NCI-H2171 treated with DMSO at 0.1 percent for 48 hours (cell line): ENCODE measurements around the gene IL37.
A peak's percentile ranks its signal among the peaks of the same experiment; 100 is the strongest.
"Not testable (repeated sequence)": the region's sequence is repeated elsewhere in the genome, so short reads cannot be mapped to it uniquely, and the experiment has no call there.

Experiments used
- DNase-seq: peaks from one replicate; lab custom pipeline; 2025; lab: John Stamatoyannopoulos, UW

IL37 gene

GRCh38 chr2:112889976-112890375 lies 21.0 kb upstream of the IL37 start:
- DNase-seq: peak; percentile 95

- DNase-seq: peak; percentile 75
These were observed 19.6 kb upstream of the IL37 start for GRCh38 chr2:112891385-112891831.

DNA sequence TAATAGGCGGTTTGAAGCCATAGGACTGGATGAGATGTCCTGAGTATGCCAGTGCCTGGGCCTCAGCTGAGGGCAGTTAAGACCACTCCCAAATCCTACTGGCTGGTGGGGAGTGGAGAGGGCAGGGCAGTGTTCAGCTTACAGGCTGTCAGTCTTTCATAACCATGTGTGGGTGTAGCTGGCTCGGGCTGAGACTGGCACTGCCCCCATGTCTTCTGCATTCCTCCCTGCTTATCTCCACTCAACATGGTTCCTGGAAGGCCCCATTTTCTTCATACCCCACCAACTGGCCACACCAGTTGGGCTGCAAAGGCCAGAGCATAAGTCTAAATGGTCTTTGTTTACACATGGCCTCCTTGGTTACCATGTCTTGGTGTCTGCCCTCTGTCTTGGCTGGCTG lies 17.2 kb upstream of the IL37 start:
- DNase-seq: no peak

DNA sequence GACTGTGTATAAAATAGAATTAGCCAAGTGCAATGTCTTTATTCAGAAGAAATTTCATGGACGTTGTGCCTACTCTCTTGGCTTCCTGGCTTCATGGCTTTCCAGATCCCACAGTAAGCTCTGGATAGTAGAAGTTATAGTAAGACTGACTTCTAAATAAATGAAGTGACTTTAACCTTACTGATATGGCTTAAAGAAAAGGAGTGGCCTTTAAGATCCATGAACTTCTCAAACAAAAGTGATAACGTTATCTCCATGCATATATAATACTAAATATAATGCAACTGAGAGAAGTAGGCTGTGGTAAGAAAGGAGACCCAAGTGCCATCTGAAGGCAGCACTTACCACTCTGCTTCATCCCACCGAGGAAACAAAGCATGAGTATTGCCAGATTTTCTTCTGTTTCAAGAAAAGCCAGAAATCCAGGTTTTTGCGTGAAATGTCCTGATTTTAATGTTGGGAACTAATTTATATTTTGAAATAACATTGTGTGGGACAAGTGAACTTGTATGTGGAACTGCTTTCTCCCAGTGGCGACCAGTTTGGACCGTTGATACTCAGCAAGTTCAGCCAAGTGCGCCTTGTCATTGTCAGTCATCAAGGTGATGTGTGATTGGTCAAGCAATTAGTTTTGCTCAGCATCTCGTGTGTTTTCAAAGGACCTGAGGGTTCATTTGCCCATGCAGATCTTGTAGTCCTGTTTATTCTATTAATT lies 13.9 kb upstream of the IL37 start:
- DNase-seq: no peak

DNA sequence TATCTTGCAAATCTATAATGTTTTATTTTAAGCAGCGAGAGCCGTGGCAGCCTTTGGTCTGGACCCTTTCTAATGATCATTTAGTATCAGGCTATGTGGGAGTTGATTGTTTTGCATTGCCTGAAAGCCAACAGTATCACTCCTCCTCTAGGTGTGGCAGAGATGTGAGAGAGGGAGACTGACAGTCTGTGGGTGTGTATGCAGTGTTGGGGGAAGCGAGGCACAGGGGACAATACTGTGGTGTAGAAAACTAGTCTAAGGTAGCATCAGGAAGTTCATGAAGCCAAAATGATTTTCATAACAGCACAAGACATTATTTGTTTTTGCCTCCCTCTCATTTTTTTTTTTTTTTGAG lies 13.4 kb upstream of the IL37 start:
- no peak for DNase-seq

DNA sequence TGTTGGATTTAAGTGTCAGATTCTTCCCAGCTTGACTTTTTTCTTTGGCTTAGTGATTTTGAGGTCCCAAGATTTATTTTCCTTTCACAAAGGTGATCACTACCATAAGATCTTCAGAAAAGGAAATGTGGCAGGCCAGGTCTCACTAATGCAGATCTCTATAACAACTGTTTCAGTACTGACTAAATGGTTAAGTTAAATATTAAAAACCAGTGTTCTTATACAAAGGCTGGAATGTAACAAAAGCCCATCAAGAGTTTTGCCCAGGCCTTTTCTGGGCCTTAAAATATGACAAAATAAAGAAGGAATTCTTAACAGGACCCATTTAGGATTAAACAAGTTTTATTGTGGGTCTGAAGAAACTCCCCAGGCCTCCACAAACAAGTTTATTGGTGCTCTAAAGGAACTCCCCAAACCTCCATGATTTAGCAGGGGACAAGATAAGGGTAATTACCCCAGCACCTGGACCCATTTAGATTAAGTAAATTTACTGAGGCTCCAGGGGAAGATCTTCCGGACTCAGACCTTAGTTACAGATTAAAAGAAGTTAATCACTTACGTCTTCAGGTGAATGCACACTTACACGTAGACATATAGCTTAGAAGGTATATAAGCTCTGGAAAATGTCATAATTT lies 9.4 kb upstream of the IL37 start:
- DNase-seq: not testable (repeated sequence)

DNA sequence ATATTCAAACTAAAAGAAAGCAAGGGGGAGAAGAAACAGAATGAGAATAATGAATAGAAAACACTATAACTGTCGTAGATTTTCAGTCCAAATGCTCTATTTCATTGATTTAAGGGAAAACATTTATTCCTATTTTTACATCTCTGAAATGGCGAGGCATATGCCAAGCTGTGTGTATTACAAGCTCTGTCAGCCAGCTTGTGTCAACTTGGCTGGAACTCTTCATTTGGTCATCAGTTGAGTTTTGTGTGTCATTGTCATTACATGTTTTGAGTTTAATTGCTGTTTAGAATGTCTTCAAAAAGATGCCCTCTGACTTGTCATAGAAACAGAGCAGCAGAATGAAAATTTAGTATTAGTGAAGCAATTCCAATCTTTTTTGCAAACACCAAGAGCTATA lies 8.1 kb upstream of the IL37 start:
- DNase-seq: no peak

- no peak for DNase-seq
These were observed 6.1 kb upstream of the IL37 start for GRCh38 chr2:112904883-112905282.

DNA sequence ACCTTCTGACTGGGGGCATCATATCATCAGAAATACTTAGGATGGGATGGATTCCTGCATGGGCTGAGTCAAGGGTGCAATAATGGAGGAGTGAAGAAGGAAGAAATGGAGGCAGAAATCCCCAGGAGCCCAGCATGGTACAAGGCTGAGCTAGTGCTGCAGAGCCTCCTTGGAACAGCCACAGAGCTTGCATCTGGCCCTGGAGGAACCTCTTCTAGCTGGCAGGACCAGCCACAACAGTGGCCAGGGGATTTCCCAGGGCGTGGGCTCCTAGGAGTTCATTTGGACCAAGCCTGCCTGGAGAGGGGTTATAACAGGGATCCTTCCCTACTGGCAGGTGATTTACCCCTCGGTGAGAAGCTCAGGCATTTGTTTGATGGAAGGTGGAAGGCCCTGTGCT lies 4.7 kb upstream of the IL37 start:
- DNase-seq: no peak

DNA sequence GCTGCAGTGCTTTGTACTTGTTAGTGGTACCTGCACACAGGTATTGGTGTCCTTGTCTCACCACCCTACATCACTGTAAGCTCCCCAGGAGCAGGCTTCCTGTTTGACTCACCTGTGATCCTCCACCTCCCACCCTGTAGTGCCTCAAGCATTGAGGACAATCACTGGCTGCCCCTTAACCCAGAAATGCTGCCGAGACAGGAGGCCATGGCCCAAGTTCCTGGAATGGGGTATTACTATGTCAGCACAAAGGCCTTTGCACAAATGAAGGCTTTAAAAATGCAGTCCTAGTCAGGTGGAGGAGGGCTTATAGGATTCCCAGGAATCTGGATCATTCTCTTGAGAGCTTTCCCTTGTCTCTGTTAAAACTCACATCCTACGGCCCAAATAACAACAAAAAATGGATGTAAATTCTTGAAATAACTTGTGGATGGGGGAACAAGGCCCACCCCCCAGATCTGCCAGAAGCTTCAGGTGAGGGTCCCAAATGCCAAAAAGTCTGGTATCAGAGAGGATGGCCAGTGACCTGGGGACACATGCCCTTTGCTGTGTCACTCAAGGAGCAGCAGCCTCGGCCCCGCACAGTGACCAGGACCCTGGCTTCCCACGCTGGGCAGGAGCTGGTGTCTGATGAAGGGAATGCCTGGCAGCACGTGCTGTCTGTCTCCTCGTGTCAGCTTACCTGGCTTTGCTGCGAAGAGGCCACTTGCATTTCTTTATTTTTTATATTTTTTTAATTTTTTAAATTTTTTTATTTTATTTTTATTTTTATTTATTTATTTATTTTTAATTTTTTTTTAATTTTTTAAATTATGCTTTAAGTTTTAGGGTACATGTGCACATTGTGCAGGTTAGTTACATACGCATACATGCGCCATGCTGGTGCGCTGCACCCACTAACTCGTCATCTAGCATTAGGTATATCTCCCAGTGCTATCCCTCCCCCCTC lies 3.7 kb upstream of the IL37 start:
- no peak for DNase-seq

DNA sequence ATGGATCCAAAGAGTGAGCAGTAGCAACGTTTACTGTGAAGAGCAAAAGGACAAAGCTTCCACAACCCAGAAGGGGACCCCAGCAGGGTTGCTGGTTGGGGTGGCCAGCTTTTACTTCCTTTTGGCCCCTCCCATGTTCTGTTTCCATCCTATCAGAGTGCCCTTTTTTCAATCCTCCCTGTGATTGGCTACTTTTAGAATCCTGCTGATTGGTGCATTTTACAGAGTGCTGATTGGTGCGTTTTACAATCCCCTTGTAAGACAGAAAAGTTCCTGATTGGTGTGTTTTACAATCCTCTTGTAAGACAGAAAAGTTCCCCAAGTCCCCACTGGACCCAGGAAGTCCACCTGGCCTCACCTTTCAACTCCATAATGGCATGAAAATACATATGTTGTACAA lies 2.4 kb upstream of the IL37 start:
- not testable (repeated sequence) for DNase-seq

GRCh38 chr2:112910219-112910618 lies 746 bp upstream of the IL37 start:
- no peak for DNase-seq

DNA sequence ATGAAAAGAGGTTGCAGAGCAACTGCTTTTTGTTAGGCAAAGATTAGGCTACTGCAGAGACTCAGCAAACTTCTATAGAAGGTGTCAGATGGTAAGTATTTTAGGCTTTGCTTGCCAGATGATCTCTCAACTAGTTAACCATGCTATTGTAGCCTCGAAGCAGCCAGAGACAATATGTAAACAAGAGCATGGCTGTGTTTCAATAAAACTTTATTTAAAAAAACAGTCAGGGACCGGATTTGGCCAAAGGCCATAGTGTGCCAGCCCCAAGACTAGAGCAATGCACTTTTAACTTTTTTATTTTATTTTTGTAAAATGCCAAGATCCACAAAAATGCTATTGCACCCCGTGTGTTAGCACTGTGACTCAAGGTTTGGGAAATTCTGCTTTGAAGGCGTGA lies 1.4 kb downstream of the IL37 start:
- DNase-seq: no peak

GRCh38 chr2:112915300-112916144 lies 4.6 kb downstream of the IL37 start:
- no peak for DNase-seq

GRCh38 chr2:112916145-112916571 lies 5.2 kb downstream of the IL37 start:
- no peak for DNase-seq

DNA sequence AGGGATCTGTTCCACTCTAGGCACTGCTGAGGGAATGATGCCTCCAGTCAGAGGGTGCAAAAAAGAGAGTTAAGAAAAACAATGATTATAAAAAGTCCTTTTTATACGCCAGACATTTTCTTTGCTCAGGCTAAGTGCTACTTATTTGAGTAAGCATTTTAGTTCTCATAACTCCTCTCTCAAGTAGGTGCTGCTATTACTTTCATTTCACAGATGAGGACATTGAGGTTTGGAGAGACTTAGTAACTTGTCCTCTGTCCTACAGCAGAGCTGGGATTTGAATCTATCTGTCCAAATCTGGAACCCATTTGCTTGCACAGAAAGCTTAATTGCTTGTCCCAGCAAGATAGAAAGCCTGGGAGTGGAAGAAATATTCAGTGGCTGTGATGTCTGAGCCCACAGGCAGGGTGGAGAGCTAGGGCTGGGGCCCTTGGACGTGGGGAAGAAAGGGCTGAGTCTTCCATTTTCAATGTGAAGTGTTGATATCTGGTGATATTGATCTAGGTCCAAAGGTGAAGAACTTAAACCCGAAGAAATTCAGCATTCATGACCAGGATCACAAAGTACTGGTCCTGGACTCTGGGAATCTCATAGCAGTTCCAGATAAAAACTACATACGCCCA lies 5.8 kb downstream of the IL37 start:
- no peak for DNase-seq

DNA sequence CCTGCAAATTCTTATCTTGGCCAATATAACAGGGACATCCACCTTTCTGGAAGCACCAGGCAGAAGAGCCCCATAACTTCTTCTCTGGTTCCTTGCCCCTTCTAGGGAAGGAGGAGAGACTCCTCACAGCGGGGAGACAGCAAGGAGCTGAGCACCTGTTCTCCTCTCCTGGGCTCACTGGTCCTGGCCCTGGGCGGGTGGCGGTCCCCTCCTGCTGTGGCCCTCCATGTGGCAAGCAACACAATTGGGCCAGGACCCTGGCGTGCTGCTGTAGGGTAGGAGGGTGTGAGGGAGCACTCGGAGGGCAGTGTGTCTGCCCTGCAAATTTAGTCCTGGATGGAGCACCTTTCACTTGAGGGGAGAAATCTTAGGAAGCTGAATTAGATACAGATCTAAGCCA lies 6.9 kb downstream of the IL37 start:
- no peak for DNase-seq

- no peak for DNase-seq
These were observed 7.3 kb downstream of the IL37 start for GRCh38 chr2:112918256-112918655.

DNA sequence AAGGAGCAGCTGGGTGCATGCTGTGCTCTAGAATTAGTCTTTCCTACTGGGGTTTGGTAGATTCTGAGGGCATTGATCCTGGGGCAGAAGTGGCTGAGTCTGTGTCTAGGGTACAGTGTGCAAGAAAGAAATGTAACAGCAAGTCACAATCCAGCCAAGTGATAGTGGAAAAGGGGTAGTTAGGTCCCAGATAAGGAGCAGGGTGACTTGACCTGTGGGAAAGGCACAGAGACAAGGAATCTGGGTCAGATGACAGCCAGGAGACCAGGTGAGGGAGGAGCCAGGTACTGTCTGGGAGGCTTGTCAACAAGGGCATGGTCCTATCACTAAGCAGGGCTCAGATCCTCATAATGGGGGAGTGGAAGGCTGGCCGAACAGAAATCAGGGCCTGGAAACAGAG lies 8.1 kb downstream of the IL37 start:
- no peak for DNase-seq

DNA sequence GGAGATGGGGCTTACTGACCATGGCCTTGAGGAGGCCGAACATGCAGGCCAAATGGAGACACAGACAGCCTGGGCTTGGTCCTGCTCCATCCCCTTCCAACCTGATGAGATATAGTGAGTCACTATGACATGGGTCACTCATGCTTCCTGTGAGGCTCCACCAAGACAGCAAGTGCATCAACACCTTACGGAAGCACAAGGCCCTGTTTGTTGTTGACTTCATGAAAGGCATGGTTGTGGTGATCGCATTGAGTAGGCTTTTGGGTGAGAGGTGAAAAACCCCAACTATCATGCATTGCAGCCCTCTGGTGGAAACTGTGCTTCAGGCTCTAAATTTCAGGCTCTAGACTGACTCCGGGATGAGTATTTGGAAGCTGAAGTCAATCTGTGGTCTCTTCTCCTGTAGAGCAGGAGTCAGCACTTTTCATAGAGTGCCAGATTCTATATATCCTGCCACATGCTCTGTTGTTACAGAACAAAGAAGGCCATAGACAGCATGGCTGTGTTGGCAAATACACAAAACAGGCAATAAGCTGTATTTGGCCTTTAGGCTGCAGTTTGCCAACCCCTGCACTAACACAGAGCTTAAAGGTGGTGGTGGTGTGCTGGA lies 10.1 kb downstream of the IL37 start:
- no peak for DNase-seq

GRCh38 chr2:112921982-112922381 lies 11.0 kb downstream of the IL37 start:
- no peak for DNase-seq
